ENCODE measurements around the gene CCDC88C.

CCDC88C gene

GRCh38 chr14:91381801-91382670 lies 35.6 kb downstream of the CCDC88C start:
- Histone ChIP-seq H3K27ac (ENCODE audit: low read length) (no peak overlapping the region), H3K4me1 (ENCODE audit: control insufficient read depth, low read depth, low read length) (peaks cover 19% of the 10 kb centered on the region), H3K9me3 (ENCODE audit: control insufficient read depth, low read depth, low read length) (no peaks in the 10 kb centered on the region), H3K4me3 (ENCODE audit: low read length) (no peak overlapping the region), H3K27me3 (ENCODE audit: control insufficient read depth, insufficient read depth, low read length) (no peaks in the 10 kb centered on the region), H3K9ac (ENCODE audit: low read length) (no peak overlapping the region), H3K36me3 (ENCODE audit: control insufficient read depth, low read depth, low read length) (no peaks in the 10 kb centered on the region)

GRCh38 chr14:91380610-91381371 lies 36.8 kb downstream of the CCDC88C start:
- Histone ChIP-seq H3K4me3 (ENCODE audit: low read length) (no peak overlapping the region), H3K27me3 (ENCODE audit: control insufficient read depth, insufficient read depth, low read length) (no peaks in the 10 kb centered on the region), H3K36me3 (ENCODE audit: control insufficient read depth, low read depth, low read length) (no peaks in the 10 kb centered on the region), H3K9ac (ENCODE audit: low read length) (no peak overlapping the region), H3K27ac (ENCODE audit: low read length) (no peak overlapping the region), H3K9me3 (ENCODE audit: control insufficient read depth, low read depth, low read length) (no peaks in the 10 kb centered on the region), H3K4me1 (ENCODE audit: control insufficient read depth, low read depth, low read length) (peaks cover 19% of the 10 kb centered on the region)

- Histone ChIP-seq H3K9ac (ENCODE audit: low read length) (no peak overlapping the region), H3K9me3 (ENCODE audit: control insufficient read depth, low read depth, low read length) (no peaks in the 10 kb centered on the region), H3K36me3 (ENCODE audit: control insufficient read depth, low read depth, low read length) (no peaks in the 10 kb centered on the region), H3K27ac (ENCODE audit: low read length) (no peak overlapping the region), H3K4me3 (ENCODE audit: low read length) (no peak overlapping the region), H3K4me1 (ENCODE audit: control insufficient read depth, low read depth, low read length) (peaks cover 24% of the 10 kb centered on the region), H3K27me3 (ENCODE audit: control insufficient read depth, insufficient read depth, low read length) (no peaks in the 10 kb centered on the region)
Measured at GRCh38 chr14:91380123-91380522, 37.5 kb downstream of the CCDC88C start.

- no peak overlapping the region for H3K4me3 ChIP-seq (ENCODE audit: low read length)
Measured at GRCh38 chr14:91379579-91379932, 38.1 kb downstream of the CCDC88C start.

GRCh38 chr14:91378930-91379578 lies 38.6 kb downstream of the CCDC88C start:
- Histone ChIP-seq H3K4me1 (ENCODE audit: control insufficient read depth, low read depth, low read length) (peaks cover 33% of the 10 kb centered on the region), H3K9ac (ENCODE audit: low read length) (no peak overlapping the region), H3K27ac (ENCODE audit: low read length) (no peak overlapping the region), H3K9me3 (ENCODE audit: control insufficient read depth, low read depth, low read length) (no peaks in the 10 kb centered on the region), H3K4me3 (ENCODE audit: low read length) (no peak overlapping the region), H3K27me3 (ENCODE audit: control insufficient read depth, insufficient read depth, low read length) (no peaks in the 10 kb centered on the region), H3K36me3 (ENCODE audit: control insufficient read depth, low read depth, low read length) (no peaks in the 10 kb centered on the region)

More at GRCh38 chr14:91379579-91379932, 38.1 kb downstream of the CCDC88C start:
- Histone ChIP-seq H3K27ac (ENCODE audit: low read length) (no peak overlapping the region), H3K27me3 (ENCODE audit: control insufficient read depth, insufficient read depth, low read length) (no peaks in the 10 kb centered on the region), H3K36me3 (ENCODE audit: control insufficient read depth, low read depth, low read length) (no peaks in the 10 kb centered on the region), H3K9ac (ENCODE audit: low read length) (no peak overlapping the region), H3K9me3 (ENCODE audit: control insufficient read depth, low read depth, low read length) (no peaks in the 10 kb centered on the region), H3K4me1 (ENCODE audit: control insufficient read depth, low read depth, low read length) (peaks cover 30% of the 10 kb centered on the region)

GRCh38 chr14:91377700-91378652 lies 39.6 kb downstream of the CCDC88C start:
- no peak overlapping the region for H3K4me3 ChIP-seq (ENCODE audit: low read length)
- H3K36me3 ChIP-seq (ENCODE audit: control insufficient read depth, low read depth, low read length): no peaks in the 10 kb centered on the region
- H3K9me3 ChIP-seq (ENCODE audit: control insufficient read depth, low read depth, low read length): no peaks in the 10 kb centered on the region
- peaks cover 24% of the 10 kb centered on the region for H3K4me1 ChIP-seq (ENCODE audit: control insufficient read depth, low read depth, low read length)
- no peak overlapping the region for H3K9ac ChIP-seq (ENCODE audit: low read length)
- H3K27ac ChIP-seq (ENCODE audit: low read length): no peak overlapping the region
- H3K27me3 ChIP-seq (ENCODE audit: control insufficient read depth, insufficient read depth, low read length): no peaks in the 10 kb centered on the region

- Histone ChIP-seq H3K36me3 (ENCODE audit: control insufficient read depth, low read depth, low read length) (no peaks in the 10 kb centered on the region), H3K27ac (ENCODE audit: low read length) (no peak overlapping the region), H3K27me3 (ENCODE audit: control insufficient read depth, insufficient read depth, low read length) (no peaks in the 10 kb centered on the region), H3K4me1 (ENCODE audit: control insufficient read depth, low read depth, low read length) (peaks cover 22% of the 10 kb centered on the region), H3K4me3 (ENCODE audit: low read length) (no peak overlapping the region), H3K9ac (ENCODE audit: low read length) (no peak overlapping the region), H3K9me3 (ENCODE audit: control insufficient read depth, low read depth, low read length) (no peaks in the 10 kb centered on the region)
Measured at GRCh38 chr14:91376547-91377477, 40.8 kb downstream of the CCDC88C start.

GRCh38 chr14:91375720-91376452 lies 41.7 kb downstream of the CCDC88C start:
- no peak overlapping the region for H3K27ac ChIP-seq (ENCODE audit: low read length)
- H3K36me3 ChIP-seq (ENCODE audit: control insufficient read depth, low read depth, low read length): no peaks in the 10 kb centered on the region
- no peaks in the 10 kb centered on the region for H3K27me3 ChIP-seq (ENCODE audit: control insufficient read depth, insufficient read depth, low read length)
- no peak overlapping the region for H3K9ac ChIP-seq (ENCODE audit: low read length)
- no peaks in the 10 kb centered on the region for H3K9me3 ChIP-seq (ENCODE audit: control insufficient read depth, low read depth, low read length)
- peaks cover 23% of the 10 kb centered on the region for H3K4me1 ChIP-seq (ENCODE audit: control insufficient read depth, low read depth, low read length)
- H3K4me3 ChIP-seq (ENCODE audit: low read length): no peak overlapping the region

- Histone ChIP-seq H3K4me3 (ENCODE audit: low read length) (no peak overlapping the region), H3K27me3 (ENCODE audit: control insufficient read depth, insufficient read depth, low read length) (no peaks in the 10 kb centered on the region), H3K9ac (ENCODE audit: low read length) (no peak overlapping the region), H3K36me3 (ENCODE audit: control insufficient read depth, low read depth, low read length) (no peaks in the 10 kb centered on the region), H3K9me3 (ENCODE audit: control insufficient read depth, low read depth, low read length) (no peaks in the 10 kb centered on the region), H3K27ac (ENCODE audit: low read length) (no peak overlapping the region), H3K4me1 (ENCODE audit: control insufficient read depth, low read depth, low read length) (peaks cover 26% of the 10 kb centered on the region)
Measured at GRCh38 chr14:91374879-91375702, 42.5 kb downstream of the CCDC88C start.

All from iPS-18a (cell line).